GM19351 (cell line): ENCODE results near the gene AGTR1.

Experiments
- ATAC-seq: cut with Tn5 transposase; IDR thresholded peaks from one replicate; pipeline ENCODE4 v1.9.1; 2021; ENCODE audit warnings: mild to moderate bottlenecking, moderate library complexity; ENCODE audit not compliant: unreplicated experiment

AGTR1 gene

GRCh38 chr3:148697306-148698189 lies at the start of gene AGTR1:
Gene AGTR1, plus strand, starts transcription at chr3:148697903. Its CDS starts 43,133 bp downstream, at chr3:148741036.
- ATAC-seq, result no peak

GRCh38 chr3:148648685-148649352 lies 48.9 kb upstream of the AGTR1 start:
- ATAC-seq, result no peak

GRCh38 chr3:148651549-148651948 lies 46.2 kb upstream of the AGTR1 start:
- no peak for ATAC-seq

- ATAC-seq, result no peak
Measured at GRCh38 chr3:148654433-148654832, 43.3 kb upstream of the AGTR1 start.

GRCh38 chr3:148657470-148657869 lies 40.2 kb upstream of the AGTR1 start:
- ATAC-seq, result no peak

- no peak for ATAC-seq
Measured at GRCh38 chr3:148659512-148659911, 38.2 kb upstream of the AGTR1 start.

- no peak for ATAC-seq
Measured at GRCh38 chr3:148680289-148680688, 17.4 kb upstream of the AGTR1 start.

GRCh38 chr3:148681080-148681479 lies 16.6 kb upstream of the AGTR1 start:
- no peak for ATAC-seq

- no peak for ATAC-seq
Measured at GRCh38 chr3:148682997-148683396, 14.7 kb upstream of the AGTR1 start.

GRCh38 chr3:148694116-148694515 lies 3.6 kb upstream of the AGTR1 start:
- ATAC-seq, result no peak

GRCh38 chr3:148698190-148698810 lies 597 bp downstream of the AGTR1 start:
- ATAC-seq, result no peak

GRCh38 chr3:148705314-148705713 lies 7.6 kb downstream of the AGTR1 start:
- no peak for ATAC-seq

GRCh38 chr3:148707601-148708380 lies 10.1 kb downstream of the AGTR1 start:
- ATAC-seq, result no peak

GRCh38 chr3:148708409-148708808 lies 10.7 kb downstream of the AGTR1 start:
- no peak for ATAC-seq

GRCh38 chr3:148709560-148710253 lies 12.0 kb downstream of the AGTR1 start:
- ATAC-seq, result no peak

- ATAC-seq, result no peak
Measured at GRCh38 chr3:148710665-148711064, 13.0 kb downstream of the AGTR1 start.

GRCh38 chr3:148711981-148712666 lies 14.4 kb downstream of the AGTR1 start:
- no peak for ATAC-seq

- ATAC-seq, result no peak
Measured at GRCh38 chr3:148714521-148714920, 16.8 kb downstream of the AGTR1 start.

- no peak for ATAC-seq
Measured at GRCh38 chr3:148716657-148717056, 19.0 kb downstream of the AGTR1 start.
